ENCODE data around the gene PDPN. TPM values are rescaled to one million over a fixed set of nuclear protein-coding genes. Genes with fewer than 3 reads are reported as not detected.

Gene PDPN
- total and polyA plus RNA-seq, 2 of the 8 experiments (the other 6 are each of a cell fraction or from before 2014, with no cell fraction given) = 44.7 to 169 TPM

- WGBS, 2 experiments (ENCODE audit: extremely low coverage in 1 of 2, insufficient coverage in 1 of 2, insufficient read length in 1 of 2, insufficient replicate concordance in 2 of 2, low coverage in 1 of 2, low lambda C conversion rate in 2 of 2, missing lambda C conversion rate in 1 of 2) = 91% methylated on average over 5 of the region's 5 CpGs; no CpG with 5 or more reads in 1 of the 2 experiments
- H3K27me3 ChIP-seq (replicated peaks in 1 of 4; ENCODE audit: control insufficient read depth in 3 of 4, extremely low read depth in 1 of 4, insufficient read depth in 3 of 4, low read length in 3 of 4) = peaks cover 0 to 3% (median 0%) of the 10 kb centered on the region in 4 experiments; a peak in 3 of 7 replicates
- no peak for TF ChIP-seq CHD1 (IDR thresholded peaks at IDR 0.05; ENCODE audit: low read depth, low read length)
- TF ChIP-seq GABPA (IDR thresholded peaks at IDR 0.05; ENCODE audit: borderline replicate concordance, insufficient read depth, low read length) = no peak
- H3K27ac ChIP-seq (ENCODE audit: low read depth, low read length) = no peak overlapping the region
- H2BK120ac ChIP-seq (replicated peaks; ENCODE audit: low read depth, low read length) = no peak overlapping the region
- no peak overlapping the region for H3K4me3 ChIP-seq (ENCODE audit: extremely low read depth in 1 of 4, insufficient read depth in 2 of 4, low read depth in 3 of 4, low read length in 4 of 4)
- H3K18ac ChIP-seq (ENCODE audit: extremely low read depth, low read length) = 0 out of 2 replicates have a peak overlapping the region, but pooled peaks have one; percentile 48
- no peak overlapping the region for H3K23ac ChIP-seq (ENCODE audit: insufficient read length)
- no peaks in the 10 kb centered on the region for H3K9me3 ChIP-seq (ENCODE audit: insufficient read depth in 2 of 2, low read depth in 1 of 2, low read length in 1 of 2)
- H4K5ac ChIP-seq (ENCODE audit: insufficient read length, low read depth, low read length) = no peak overlapping the region
- H3K4me1 ChIP-seq (replicated peaks in 1 of 4; ENCODE audit: control insufficient read depth in 3 of 4, insufficient read depth in 4 of 4, low read length in 3 of 4) = peaks cover 2 to 25% (median 17%) of the 10 kb centered on the region in 4 experiments; a peak in 6 of 7 replicates
- peak overlapping the region; percentile 58; the same call in 1 of the 2 replicates for H2AFZ ChIP-seq (ENCODE audit: low read length)
- peak overlapping the region; percentile 6 for H4K91ac ChIP-seq (replicated peaks; ENCODE audit: insufficient read length, low read length)
- H2BK15ac ChIP-seq (ENCODE audit: low read length) = peak overlapping the region; percentile 76; the same call in 1 of the 2 replicates
- H2BK20ac ChIP-seq (ENCODE audit: low read length) = peak overlapping the region; percentile 74; the same call in 1 of the 2 replicates
- H3K9ac ChIP-seq (replicated peaks in 1 of 4; ENCODE audit: extremely low read depth in 1 of 4, low read depth in 3 of 4, low read length in 3 of 4) = no peak overlapping the region
- H4K8ac ChIP-seq (ENCODE audit: extremely low read depth, insufficient read depth, low read length) = no peak overlapping the region
- no peak for DNase-seq (ENCODE audit: low read depth in 1 of 2, low spot score in 2 of 2)
- H3K23me2 ChIP-seq (ENCODE audit: low read depth, low read length) = peaks cover 15% of the 10 kb centered on the region; the same call in 1 of the 2 replicates
- CTCF ChIA-PET (ENCODE audit: partially characterized antibody) = interaction anchor here (0.6 to 6.2 kb wide), 2 partner anchors 10 to 26 kb away, joined by 3 to 27 read pairs; no protein-coding TSS in a partner anchor
- no peak for FAIRE-seq
- H2BK12ac ChIP-seq (ENCODE audit: low read depth, low read length) = peak overlapping the region; percentile 76; the same call in 1 of the 2 replicates
- H4K20me1 ChIP-seq (replicated peaks in 1 of 2; ENCODE audit: control insufficient read depth in 1 of 2, insufficient read depth in 2 of 2, low read length in 2 of 2) = no peaks in the 10 kb centered on the region
- H3K56ac ChIP-seq (replicated peaks; ENCODE audit: insufficient read length, low read depth, low read length) = no peak overlapping the region
- H3K79me1 ChIP-seq (ENCODE audit: low read depth, low read length) = 0 out of 2 replicates have a peak, but pooled peaks cover 3% of the 10 kb centered on the region
- peak overlapping the region in 1 of 2 experiments; percentile 95; a peak in 1 of 4 replicates for H3K4me2 ChIP-seq (ENCODE audit: insufficient read depth in 1 of 2, low read depth in 2 of 2, low read length in 2 of 2)
- H3K36me3 ChIP-seq (ENCODE audit: control insufficient read depth in 2 of 4, insufficient read depth in 4 of 4, low read length in 3 of 4) = no peaks in the 10 kb centered on the region; a peak in 1 of 8 replicates
- peaks cover 5 to 23% of the 10 kb centered on the region in 2 experiments for H3K79me2 ChIP-seq (ENCODE audit: control insufficient read depth in 1 of 2, insufficient read depth in 2 of 2, low read length in 2 of 2)
- no peak overlapping the region for H3K14ac ChIP-seq (ENCODE audit: insufficient read length)
- H2AK5ac ChIP-seq (ENCODE audit: low read depth, low read length) = 0 out of 2 replicates have a peak overlapping the region, but pooled peaks have one; percentile 49
- no peak overlapping the region for H2BK5ac ChIP-seq (ENCODE audit: low read depth, low read length)
- no peak overlapping the region for H3K4ac ChIP-seq (replicated peaks; ENCODE audit: insufficient read length, low read depth, low read length)
- POLR2A ChIA-PET (ENCODE audit: partially characterized antibody) = interaction anchor here (4.4 kb wide), 1 partner anchor 17 kb away, joined by 31 read pairs; no protein-coding TSS in a partner anchor
Observed at GRCh38 chr1:13581446-13581845, 2.2 kb upstream of the PDPN start.
